H1 (cell line): Measurements from ENCODE around the gene IRF2BP1.

Experiments
- CBX5 ChIP-seq: fragments of 300-800, 300-1000 bp; sonication (generic); IDR thresholded peaks from 2 replicates; pipeline ENCODE4 v1.7.1; 2016; ENCODE audit warnings: antibody characterized with exemption, low read length, low read depth
- CREB1 ChIP-seq: IDR thresholded peaks from 2 replicates; pipeline ENCODE4 v1.6.1; 2012; ENCODE audit warnings: inconsistent platforms
- EZH2 ChIP-seq: fragments of 200-600 bp; sonication (generic); IDR thresholded peaks from 2 replicates; pipeline ENCODE4 v1.7.1; 2012; ENCODE audit warnings: low read depth, mild to moderate bottlenecking, moderate library complexity, low read length, inconsistent platforms; ENCODE audit not compliant: severe bottlenecking
- GTF2F1 ChIP-seq: IDR thresholded peaks from 2 replicates; pipeline ENCODE4 v1.6.1; 2012; ENCODE audit warnings: low read depth, low read length, improper control_type of control experiment, borderline replicate concordance
- JUN ChIP-seq: IDR thresholded peaks from 2 replicates; pipeline ENCODE4 v1.6.1; 2011; ENCODE audit warnings: low read depth, mild to moderate bottlenecking, improper control_type of control experiment, low read length
- KDM4A ChIP-seq: IDR thresholded peaks from one replicate; pipeline ENCODE4 v1.7.1; 2012; ENCODE audit warnings: low read depth, mild to moderate bottlenecking, moderate library complexity, low read length, inconsistent platforms; ENCODE audit not compliant: severe bottlenecking
- MAFK ChIP-seq: IDR thresholded peaks from 2 replicates; pipeline ENCODE4 v1.6.1; 2012; ENCODE audit warnings: low read depth, mild to moderate bottlenecking, improper control_type of control experiment, low read length
- POLR2AphosphoS5 ChIP-seq: IDR thresholded peaks from 2 replicates; pipeline ENCODE4 v1.6.1; 2011; ENCODE audit warnings: low read depth, low read length
- RAD21 ChIP-seq, 2 experiments: IDR thresholded peaks in 1 of 2; conservative IDR thresholded peaks in 1 of 2; 2 replicates each; pipeline ENCODE4 v1.6.1; 2011; ENCODE audit warnings: low read depth in 2 of 2, low read length in 2 of 2, improper control_type of control experiment in 1 of 2, inconsistent platforms in 1 of 2, mild to moderate bottlenecking in 1 of 2, moderate library complexity in 1 of 2
- RXRA ChIP-seq: IDR thresholded peaks from 2 replicates; pipeline ENCODE4 v1.6.1; 2011; ENCODE audit warnings: low read depth, mild to moderate bottlenecking, low read length, moderate library complexity; ENCODE audit not compliant: insufficient read depth
- SIN3A ChIP-seq, 2 experiments: IDR thresholded peaks in 1 of 2; conservative IDR thresholded peaks in 1 of 2; 2 replicates each; pipeline ENCODE4 v1.6.1; 2011 to 2012; ENCODE audit warnings: low read length in 2 of 2, improper control_type of control experiment in 1 of 2, low read depth in 1 of 2, mild to moderate bottlenecking in 1 of 2
- TEAD4 ChIP-seq: IDR thresholded peaks from 2 replicates; pipeline ENCODE4 v1.6.1; 2012; ENCODE audit warnings: low read depth, low read length, inconsistent platforms, mixed read lengths
- YY1 ChIP-seq: IDR thresholded peaks from 2 replicates; pipeline ENCODE4 v1.6.1; 2011; ENCODE audit warnings: low read depth, mild to moderate bottlenecking, low read length
- TF ChIP-seq, protein P1 (sequence below), 3 experiments: IDR thresholded peaks; 1 replicate in 2 of 3; 2 replicates in 1 of 3; pipeline versions ENCODE4 v1.5.1 to v1.6.1; 2011; ENCODE audit warnings: low read length in 3 of 3, mild to moderate bottlenecking in 3 of 3, inconsistent platforms in 2 of 3, low read depth in 1 of 3, moderate library complexity in 1 of 3; ENCODE audit not compliant: insufficient read depth in 1 of 3; ENCODE audit errors: control extremely low read depth in 1 of 3

DNA sequence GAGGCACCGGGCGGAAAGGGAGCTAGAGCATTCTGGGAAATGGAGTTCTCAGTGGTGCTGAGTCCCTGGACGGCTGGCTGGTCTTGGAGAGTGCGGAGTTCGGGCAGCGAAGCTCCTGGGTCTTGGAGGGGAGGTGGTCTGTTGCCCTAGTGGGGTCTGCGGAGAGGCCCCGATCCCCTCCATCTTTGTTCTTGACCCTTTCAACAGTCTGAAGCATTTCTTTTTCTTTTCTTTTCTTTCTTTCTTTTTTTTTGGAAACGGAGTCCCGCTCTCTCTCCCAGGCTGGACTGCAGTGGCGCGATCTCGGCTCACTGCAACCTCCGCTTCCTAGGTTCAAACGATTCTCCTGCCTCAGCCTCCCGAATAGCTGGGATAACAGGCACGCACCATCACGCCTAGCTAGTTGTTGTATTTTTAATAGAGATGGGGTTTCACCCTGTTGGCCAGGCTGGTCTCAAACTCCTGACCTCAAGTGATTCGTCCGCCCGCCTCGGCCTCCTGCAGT, 22.6 kb downstream of the IRF2BP1 start:
- TF ChIP-seq TEAD4 (no peak), EZH2 (no peak), YY1 (no peak), RAD21 (IDR thresholded peaks at IDR 0.05 in 1 of 2, conservative IDR thresholded peaks at IDR 0.05 in 1 of 2; ENCODE audit: low read depth in 2 of 2, low read length in 2 of 2) (no peak), MAFK (no peak), GTF2F1 (no peak), POLR2AphosphoS5 (no peak), CREB1 (no peak), KDM4A (no peak), JUN (no peak), RXRA (no peak), CBX5 (no peak), SIN3A (conservative IDR thresholded peaks at IDR 0.05 in 1 of 2, IDR thresholded peaks at IDR 0.05 in 1 of 2; ENCODE audit: low read depth in 1 of 2, low read length in 2 of 2) (no peak)
- TF ChIP-seq, protein P1, sequence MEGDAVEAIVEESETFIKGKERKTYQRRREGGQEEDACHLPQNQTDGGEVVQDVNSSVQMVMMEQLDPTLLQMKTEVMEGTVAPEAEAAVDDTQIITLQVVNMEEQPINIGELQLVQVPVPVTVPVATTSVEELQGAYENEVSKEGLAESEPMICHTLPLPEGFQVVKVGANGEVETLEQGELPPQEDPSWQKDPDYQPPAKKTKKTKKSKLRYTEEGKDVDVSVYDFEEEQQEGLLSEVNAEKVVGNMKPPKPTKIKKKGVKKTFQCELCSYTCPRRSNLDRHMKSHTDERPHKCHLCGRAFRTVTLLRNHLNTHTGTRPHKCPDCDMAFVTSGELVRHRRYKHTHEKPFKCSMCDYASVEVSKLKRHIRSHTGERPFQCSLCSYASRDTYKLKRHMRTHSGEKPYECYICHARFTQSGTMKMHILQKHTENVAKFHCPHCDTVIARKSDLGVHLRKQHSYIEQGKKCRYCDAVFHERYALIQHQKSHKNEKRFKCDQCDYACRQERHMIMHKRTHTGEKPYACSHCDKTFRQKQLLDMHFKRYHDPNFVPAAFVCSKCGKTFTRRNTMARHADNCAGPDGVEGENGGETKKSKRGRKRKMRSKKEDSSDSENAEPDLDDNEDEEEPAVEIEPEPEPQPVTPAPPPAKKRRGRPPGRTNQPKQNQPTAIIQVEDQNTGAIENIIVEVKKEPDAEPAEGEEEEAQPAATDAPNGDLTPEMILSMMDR (IDR thresholded peaks at IDR 0.05; ENCODE audit: control extremely low read depth in 1 of 3, insufficient read depth in 1 of 3, low read depth in 1 of 3, low read length in 3 of 3): no peak
